ENCODE results near the gene CTRB1.
A peak's percentile ranks its signal among the peaks of the same experiment; 100 is the strongest.
"Not testable (repeated sequence)": the region's sequence is repeated elsewhere in the genome, so short reads cannot be mapped to it uniquely, and the experiment has no call there.

The CTRB1 gene

DNA sequence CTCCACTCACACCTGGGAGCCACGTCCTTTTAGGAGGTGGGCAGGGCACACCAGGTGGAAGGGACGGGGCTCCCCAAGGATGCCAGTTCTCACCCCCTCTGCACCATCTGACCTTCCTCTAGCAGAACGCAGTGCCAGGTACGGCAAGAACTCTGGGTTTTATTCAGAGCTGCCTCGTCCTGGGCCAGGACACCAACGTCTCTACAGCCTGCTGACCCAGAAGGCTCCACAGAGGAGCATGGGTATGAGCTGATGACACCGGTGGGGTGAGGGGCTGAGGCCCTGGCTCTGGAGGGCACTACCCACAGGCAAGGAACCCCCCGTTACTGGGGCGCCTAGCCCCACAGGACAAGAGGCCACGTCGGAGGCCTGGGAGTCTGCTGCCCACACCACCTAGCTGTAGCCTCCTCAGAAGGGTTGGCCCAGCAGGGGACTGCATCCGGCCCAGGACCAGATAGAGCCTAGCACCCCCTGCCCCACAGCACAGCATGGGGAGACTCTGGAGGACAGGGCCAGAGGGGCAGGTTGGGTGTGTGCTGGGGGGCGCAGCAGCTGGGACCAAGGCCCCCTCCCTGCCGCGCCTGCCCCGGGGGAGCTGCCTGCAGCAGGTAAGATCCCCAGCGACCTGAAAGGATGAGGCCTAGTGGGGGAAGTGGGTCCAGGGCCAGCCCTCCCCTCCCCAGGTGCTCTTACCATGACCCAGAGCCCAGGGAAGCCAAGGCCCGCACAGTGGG lies 18.8 kb downstream of the CTRB1 start:
- H3K27me3 ChIP-seq (ENCODE audit: low read depth, low read length): no peaks in the 10 kb centered on the region
- no peak overlapping the region for H3K27ac ChIP-seq (ENCODE audit: low read length)
- H3K4me3 ChIP-seq (ENCODE audit: low read depth in 1 of 2, low read length in 2 of 2): no peak overlapping the region
- H3K36me3 ChIP-seq (ENCODE audit: control insufficient read depth in 1 of 2, insufficient read depth in 2 of 2, low read length in 2 of 2): peaks cover 7 to 44% of the 10 kb centered on the region in 2 donors
- H3K9me3 ChIP-seq (ENCODE audit: control insufficient read depth in 1 of 2, low read length in 2 of 2): no peaks in the 10 kb centered on the region
- peaks cover 6 to 46% of the 10 kb centered on the region in 2 donors for H3K4me1 ChIP-seq (ENCODE audit: control insufficient read depth in 1 of 2, insufficient read depth in 2 of 2, low read length in 2 of 2)

DNA sequence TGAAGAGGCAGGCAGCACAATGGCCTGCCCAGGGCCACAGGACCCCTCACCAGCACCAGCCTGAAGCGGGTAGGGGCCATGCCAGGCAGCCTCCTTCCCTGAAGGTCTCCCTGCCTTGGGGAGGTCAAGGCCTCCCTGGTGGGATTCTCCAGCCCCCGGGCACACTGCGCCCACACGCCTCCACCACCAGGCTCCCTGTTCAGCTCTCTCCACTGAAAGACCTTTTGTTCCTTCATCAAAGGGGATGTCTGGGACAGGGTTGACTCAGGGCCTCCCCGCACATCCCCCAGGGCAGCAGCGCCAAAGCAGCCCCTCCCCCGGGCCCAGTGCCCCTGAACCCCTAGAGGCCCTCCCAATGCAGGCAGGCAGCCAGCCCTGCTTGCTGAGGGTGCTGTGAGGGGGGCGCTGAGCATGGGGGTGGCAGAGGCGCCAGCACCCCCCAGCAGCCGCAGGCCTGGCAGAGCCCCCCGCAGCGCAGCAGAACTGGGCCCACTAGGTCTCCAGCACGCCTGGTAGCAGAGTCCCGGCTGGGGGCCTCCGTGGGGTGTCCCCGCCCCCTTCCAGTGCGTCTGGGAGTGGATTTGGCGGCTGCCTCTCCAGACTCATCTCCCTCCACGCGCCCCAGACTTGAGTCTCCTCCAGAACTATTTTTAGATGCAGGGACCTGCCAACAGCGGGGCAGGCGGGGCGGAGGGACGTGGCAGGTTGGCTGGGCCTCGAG lies 19.5 kb downstream of the CTRB1 start:
- H3K27me3 ChIP-seq (ENCODE audit: low read depth, low read length): no peaks in the 10 kb centered on the region
- H3K4me3 ChIP-seq (ENCODE audit: low read depth in 1 of 2, low read length in 2 of 2): peak overlapping the region in 1 of 2 donors; percentile 23
- peaks cover 6 to 48% of the 10 kb centered on the region in 2 donors for H3K4me1 ChIP-seq (ENCODE audit: control insufficient read depth in 1 of 2, insufficient read depth in 2 of 2, low read length in 2 of 2)
- no peak overlapping the region for H3K27ac ChIP-seq (ENCODE audit: low read length)
- H3K36me3 ChIP-seq (ENCODE audit: control insufficient read depth in 1 of 2, insufficient read depth in 2 of 2, low read length in 2 of 2): peaks cover 4 to 41% of the 10 kb centered on the region in 2 donors
- H3K9me3 ChIP-seq (ENCODE audit: control insufficient read depth in 1 of 2, low read length in 2 of 2): no peaks in the 10 kb centered on the region

DNA sequence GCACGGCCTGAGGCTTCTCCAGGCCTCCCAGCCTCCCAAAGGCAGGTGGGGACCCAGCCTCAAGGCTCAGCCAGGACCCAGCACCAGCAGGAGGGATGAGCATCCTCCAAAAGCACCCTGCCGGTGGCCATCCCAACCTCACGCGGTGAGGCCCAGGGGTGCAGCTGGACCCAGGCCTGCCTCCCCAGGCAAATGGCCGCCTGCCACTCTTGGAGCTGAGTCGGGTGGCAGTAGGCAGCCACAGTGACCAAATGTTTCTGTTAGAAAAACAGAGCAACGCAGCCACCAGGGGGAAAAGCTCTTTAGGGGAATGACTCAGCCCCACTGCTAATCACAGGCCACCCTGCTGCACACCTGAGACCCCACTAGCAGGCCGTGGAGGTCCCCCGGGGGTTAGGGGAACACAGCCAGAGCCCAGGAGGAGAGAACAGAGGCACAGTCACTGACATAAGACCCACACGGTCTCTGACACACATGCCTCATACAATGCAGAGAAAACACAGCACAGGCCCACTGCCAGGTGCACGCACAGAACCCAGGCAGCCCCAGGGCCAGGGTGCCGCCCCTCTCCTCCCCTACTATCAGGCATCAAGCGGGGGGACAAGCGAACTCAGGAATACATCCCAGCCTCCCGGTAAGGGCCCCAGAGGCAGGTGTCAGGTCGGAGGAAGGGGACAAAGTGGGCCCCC lies 20.2 kb downstream of the CTRB1 start:
- Histone ChIP-seq H3K4me1 (ENCODE audit: control insufficient read depth in 1 of 2, insufficient read depth in 2 of 2, low read length in 2 of 2) (peaks cover 8 to 48% of the 10 kb centered on the region in 2 donors), H3K27ac (ENCODE audit: low read length) (no peak overlapping the region), H3K9me3 (ENCODE audit: control insufficient read depth in 1 of 2, low read length in 2 of 2) (no peaks in the 10 kb centered on the region), H3K4me3 (ENCODE audit: low read depth in 1 of 2, low read length in 2 of 2) (no peak overlapping the region), H3K27me3 (ENCODE audit: low read depth, low read length) (no peaks in the 10 kb centered on the region), H3K36me3 (ENCODE audit: control insufficient read depth in 1 of 2, insufficient read depth in 2 of 2, low read length in 2 of 2) (peaks cover 4 to 41% of the 10 kb centered on the region in 2 donors)

DNA sequence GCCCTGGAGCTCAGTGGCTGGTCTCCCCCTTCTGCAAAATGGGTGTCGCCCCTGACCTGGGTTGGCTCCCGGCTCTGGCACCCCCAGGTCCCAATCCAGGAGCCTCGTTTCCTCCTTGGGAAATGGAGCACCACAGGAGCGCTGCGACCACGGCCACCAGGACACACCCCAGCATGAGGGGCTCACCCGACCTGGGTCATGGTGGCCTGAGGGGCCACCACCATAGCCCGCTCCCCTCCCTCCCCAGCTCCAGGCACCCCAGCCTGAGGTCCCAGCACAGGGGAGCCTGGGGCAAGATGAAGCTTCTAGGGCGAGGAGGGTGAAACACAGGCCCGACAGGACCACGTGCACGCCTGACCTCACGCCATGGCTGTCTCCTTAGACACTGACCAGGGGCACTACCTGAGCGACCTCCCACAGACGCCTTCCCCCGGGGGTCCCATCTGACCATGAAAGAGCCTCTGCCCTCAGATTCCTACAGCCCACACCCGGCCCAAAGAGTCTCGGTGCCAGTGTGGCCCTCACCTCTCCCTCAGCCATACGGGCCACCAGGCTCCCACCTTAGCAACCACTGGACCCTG lies 20.8 kb downstream of the CTRB1 start:
- peaks cover 14 to 48% of the 10 kb centered on the region in 2 donors for H3K4me1 ChIP-seq (ENCODE audit: control insufficient read depth in 1 of 2, insufficient read depth in 2 of 2, low read length in 2 of 2)
- H3K27ac ChIP-seq (ENCODE audit: low read length): no peak overlapping the region
- H3K36me3 ChIP-seq (ENCODE audit: control insufficient read depth in 1 of 2, insufficient read depth in 2 of 2, low read length in 2 of 2): peaks cover 4 to 41% of the 10 kb centered on the region in 2 donors
- H3K4me3 ChIP-seq (ENCODE audit: low read depth in 1 of 2, low read length in 2 of 2): no peak overlapping the region
- H3K27me3 ChIP-seq (ENCODE audit: low read depth, low read length): no peaks in the 10 kb centered on the region
- H3K9me3 ChIP-seq (ENCODE audit: control insufficient read depth in 1 of 2, low read length in 2 of 2): no peaks in the 10 kb centered on the region

DNA sequence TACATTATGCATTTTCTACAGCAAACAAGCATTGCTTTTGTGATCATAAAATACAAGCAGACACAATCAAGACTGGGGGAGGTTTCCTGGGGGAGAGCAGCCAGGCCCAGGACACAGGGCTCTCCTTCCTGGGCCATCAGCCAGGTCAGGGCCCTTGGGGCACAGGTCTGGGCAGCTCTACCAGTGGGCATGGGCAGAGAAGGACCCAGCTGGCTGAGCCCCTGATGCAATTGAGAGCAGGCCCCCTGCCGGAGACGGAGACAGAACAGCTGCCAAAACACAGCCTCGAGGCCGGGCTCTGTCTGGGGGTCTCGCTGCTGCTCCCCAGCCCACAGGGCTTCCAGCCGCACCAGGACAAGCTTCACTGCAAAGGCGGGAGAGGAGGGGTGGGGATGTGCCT lies 21.8 kb downstream of the CTRB1 start:
- not testable (repeated sequence) for H3K27ac ChIP-seq (ENCODE audit: low read length); H3K27me3 ChIP-seq (ENCODE audit: low read depth, low read length); H3K4me3 ChIP-seq (ENCODE audit: low read depth in 1 of 2, low read length in 2 of 2); H3K9me3 ChIP-seq (ENCODE audit: control insufficient read depth in 1 of 2, low read length in 2 of 2)
- peaks cover 4 to 37% of the 10 kb centered on the region in 2 donors for H3K36me3 ChIP-seq (ENCODE audit: control insufficient read depth in 1 of 2, insufficient read depth in 2 of 2, low read length in 2 of 2)
- peaks cover 16 to 57% of the 10 kb centered on the region in 2 donors for H3K4me1 ChIP-seq (ENCODE audit: control insufficient read depth in 1 of 2, insufficient read depth in 2 of 2, low read length in 2 of 2)

DNA sequence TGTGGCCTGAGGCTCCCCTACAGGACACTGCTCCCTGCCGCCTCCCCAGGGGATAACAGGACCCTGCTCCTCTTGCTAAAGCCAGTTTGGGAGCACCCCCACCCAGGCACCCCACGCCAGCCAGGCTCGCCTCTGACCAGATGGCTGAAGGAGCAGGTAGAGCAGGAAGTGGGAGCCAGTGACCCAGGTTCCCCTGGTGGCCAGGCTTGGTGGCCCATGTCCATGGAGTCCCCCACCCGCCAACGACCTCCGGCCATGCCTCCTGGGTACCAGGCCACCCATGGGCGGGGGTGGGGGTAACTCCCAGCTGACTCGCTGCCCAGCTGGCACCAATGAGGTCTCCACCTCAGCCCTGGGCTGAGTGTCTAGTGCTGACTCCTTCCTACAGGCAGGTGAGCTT lies 22.6 kb downstream of the CTRB1 start:
- Histone ChIP-seq H3K27me3 (ENCODE audit: low read depth, low read length) (no peaks in the 10 kb centered on the region), H3K4me1 (ENCODE audit: control insufficient read depth in 1 of 2, insufficient read depth in 2 of 2, low read length in 2 of 2) (peaks cover 16 to 64% of the 10 kb centered on the region in 2 donors), H3K36me3 (ENCODE audit: control insufficient read depth in 1 of 2, insufficient read depth in 2 of 2, low read length in 2 of 2) (peaks cover 4 to 33% of the 10 kb centered on the region in 2 donors), H3K27ac (ENCODE audit: low read length) (no peak overlapping the region), H3K9me3 (ENCODE audit: control insufficient read depth in 1 of 2, low read length in 2 of 2) (no peaks in the 10 kb centered on the region), H3K4me3 (ENCODE audit: low read depth in 1 of 2, low read length in 2 of 2) (no peak overlapping the region)

DNA sequence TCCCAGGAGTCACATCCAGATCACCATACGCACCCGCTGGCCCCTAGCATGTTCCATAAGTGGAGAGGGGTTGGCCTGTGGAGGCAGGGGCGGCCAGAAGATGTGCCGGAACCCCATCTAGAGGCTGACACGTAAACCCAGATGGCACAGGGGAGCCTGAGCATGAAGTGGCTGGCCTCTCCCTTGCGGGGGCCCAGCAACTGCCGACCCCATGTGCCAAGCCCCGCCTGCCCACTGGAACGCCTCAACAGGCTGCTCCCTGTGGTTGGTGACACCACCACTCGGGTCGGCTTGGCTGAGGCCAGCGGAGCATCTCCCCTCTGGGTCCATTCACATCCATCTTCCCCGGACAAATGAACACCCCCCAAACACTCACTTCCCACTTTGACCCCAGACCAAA lies 23.2 kb downstream of the CTRB1 start:
- peaks cover 4 to 33% of the 10 kb centered on the region in 2 donors for H3K36me3 ChIP-seq (ENCODE audit: control insufficient read depth in 1 of 2, insufficient read depth in 2 of 2, low read length in 2 of 2)
- no peak overlapping the region for H3K27ac ChIP-seq (ENCODE audit: low read length)
- peaks cover 19 to 70% of the 10 kb centered on the region in 2 donors for H3K4me1 ChIP-seq (ENCODE audit: control insufficient read depth in 1 of 2, insufficient read depth in 2 of 2, low read length in 2 of 2)
- H3K27me3 ChIP-seq (ENCODE audit: low read depth, low read length): no peaks in the 10 kb centered on the region
- H3K9me3 ChIP-seq (ENCODE audit: control insufficient read depth in 1 of 2, low read length in 2 of 2): no peaks in the 10 kb centered on the region
- H3K4me3 ChIP-seq (ENCODE audit: low read depth in 1 of 2, low read length in 2 of 2): no peak overlapping the region

DNA sequence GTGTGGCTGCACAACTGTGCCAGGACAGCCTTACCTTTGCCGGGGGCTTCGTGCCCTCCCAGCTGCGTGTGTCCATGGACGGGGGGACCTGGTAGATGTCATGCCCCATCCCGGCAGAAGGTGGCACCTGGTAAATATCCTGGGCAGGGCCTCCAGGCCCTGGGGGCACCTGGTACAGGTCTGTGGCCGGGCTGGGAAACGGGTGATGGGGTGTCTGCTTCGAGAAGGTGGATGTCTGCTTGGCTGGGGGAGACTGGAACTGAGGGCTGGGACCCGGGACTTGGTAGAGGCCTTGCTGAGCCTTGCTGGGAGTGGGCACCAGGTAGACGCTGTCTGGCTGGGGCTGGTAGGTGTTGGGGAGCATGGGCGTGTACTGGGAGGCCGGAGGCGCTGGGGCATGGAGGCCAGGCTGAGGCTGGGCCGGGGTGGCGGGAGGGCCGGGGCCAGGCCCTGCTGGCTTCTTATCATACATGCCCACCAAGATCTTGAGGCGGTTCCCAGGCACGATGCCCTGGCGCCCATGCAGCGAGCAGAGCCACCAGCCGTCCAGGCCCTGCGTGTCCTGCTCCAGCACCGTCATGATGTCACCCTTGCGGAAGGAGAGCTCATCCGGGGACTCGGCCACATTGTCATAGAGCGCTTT lies 23.8 kb downstream of the CTRB1 start:
- not testable (repeated sequence) for H3K9me3 ChIP-seq (ENCODE audit: control insufficient read depth in 1 of 2, low read length in 2 of 2); H3K27me3 ChIP-seq (ENCODE audit: low read depth, low read length); H3K27ac ChIP-seq (ENCODE audit: low read length); H3K4me3 ChIP-seq (ENCODE audit: low read depth in 1 of 2, low read length in 2 of 2)
- H3K36me3 ChIP-seq (ENCODE audit: control insufficient read depth in 1 of 2, insufficient read depth in 2 of 2, low read length in 2 of 2): peaks cover 4 to 33% of the 10 kb centered on the region in 2 donors
- peaks cover 22 to 70% of the 10 kb centered on the region in 2 donors for H3K4me1 ChIP-seq (ENCODE audit: control insufficient read depth in 1 of 2, insufficient read depth in 2 of 2, low read length in 2 of 2)

DNA sequence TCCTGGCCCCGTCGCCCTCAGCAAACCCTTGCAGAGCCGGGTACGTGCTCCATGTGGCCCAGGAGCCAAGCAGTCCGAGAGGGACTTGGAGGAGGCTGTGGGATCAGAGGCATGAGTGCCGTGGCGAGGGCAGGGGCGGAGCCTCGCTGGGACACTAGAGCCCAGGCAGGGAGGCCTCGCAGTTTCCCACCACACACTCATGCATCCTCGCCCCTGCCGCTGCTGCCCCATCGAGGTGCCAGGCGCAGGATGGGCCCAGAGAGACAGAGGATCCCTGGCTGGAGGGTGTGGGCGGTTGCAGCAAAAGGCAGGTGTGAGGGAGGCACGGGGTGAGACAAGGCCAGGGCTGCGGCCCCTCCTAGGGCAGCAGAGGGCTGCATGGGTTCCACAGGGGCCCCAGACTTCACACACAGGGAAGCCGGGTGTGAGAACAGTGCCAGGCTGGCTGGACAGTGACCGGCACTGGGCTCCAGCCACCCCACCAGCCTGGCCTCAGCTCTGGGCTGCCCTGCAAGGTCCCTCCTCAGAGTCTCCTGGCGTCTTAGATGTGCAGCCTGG lies 25.0 kb downstream of the CTRB1 start:
- Histone ChIP-seq H3K27ac (ENCODE audit: low read length) (peak overlapping the region; percentile 70), H3K36me3 (ENCODE audit: control insufficient read depth in 1 of 2, insufficient read depth in 2 of 2, low read length in 2 of 2) (peaks cover 4 to 33% of the 10 kb centered on the region in 2 donors), H3K4me3 (ENCODE audit: low read depth in 1 of 2, low read length in 2 of 2) (no peak overlapping the region), H3K27me3 (ENCODE audit: low read depth, low read length) (no peaks in the 10 kb centered on the region), H3K9me3 (ENCODE audit: control insufficient read depth in 1 of 2, low read length in 2 of 2) (no peaks in the 10 kb centered on the region), H3K4me1 (ENCODE audit: control insufficient read depth in 1 of 2, insufficient read depth in 2 of 2, low read length in 2 of 2) (peaks cover 28 to 70% of the 10 kb centered on the region in 2 donors)

DNA sequence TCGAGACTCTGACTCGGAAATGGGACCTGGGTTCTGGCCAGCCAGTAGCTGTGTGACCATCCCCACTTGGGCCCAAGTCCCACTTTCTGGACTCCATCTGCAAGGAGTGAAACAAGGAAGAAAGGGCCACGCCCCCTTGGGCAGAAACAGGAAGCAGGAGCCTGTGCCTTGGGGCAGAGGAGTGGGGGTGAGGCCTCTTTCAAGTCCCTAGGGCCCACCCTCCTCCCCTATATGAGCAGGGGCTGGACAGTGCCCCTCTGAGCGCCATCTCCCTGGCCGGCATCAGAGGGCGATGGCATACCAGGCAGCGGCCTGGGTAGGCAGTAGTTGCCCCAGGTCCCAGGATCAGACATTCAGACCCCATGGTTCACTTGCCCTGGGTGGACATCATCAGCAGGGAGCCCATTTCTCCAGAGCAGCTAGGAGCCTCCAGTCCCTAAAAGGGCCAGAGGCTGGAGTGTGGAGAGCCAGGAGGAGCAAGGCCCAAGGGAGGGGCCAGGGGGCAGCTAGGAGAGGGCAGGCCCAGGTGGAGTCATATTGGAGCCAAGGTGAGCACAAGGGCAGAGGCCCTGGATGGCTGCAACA lies 25.5 kb downstream of the CTRB1 start:
- Histone ChIP-seq H3K27me3 (ENCODE audit: low read depth, low read length) (no peaks in the 10 kb centered on the region), H3K4me1 (ENCODE audit: control insufficient read depth in 1 of 2, insufficient read depth in 2 of 2, low read length in 2 of 2) (peaks cover 23 to 70% of the 10 kb centered on the region in 2 donors), H3K4me3 (ENCODE audit: low read depth in 1 of 2, low read length in 2 of 2) (no peak overlapping the region), H3K9me3 (ENCODE audit: control insufficient read depth in 1 of 2, low read length in 2 of 2) (no peaks in the 10 kb centered on the region), H3K27ac (ENCODE audit: low read length) (peak overlapping the region; percentile 70), H3K36me3 (ENCODE audit: control insufficient read depth in 1 of 2, insufficient read depth in 2 of 2, low read length in 2 of 2) (peaks cover 4 to 33% of the 10 kb centered on the region in 2 donors)

Data from muscle layer of duodenum (tissue), 2 donors.